Activated CD4-positive, alpha-beta T cell treated with anti-CD3 and anti-CD28 coated beads, Interleukin-2, Interleukin-6, amounts not matched to agents 100 ng/mL and 50 ng/mL, durations not matched to agents 16 hours and 8 hours (primary cell): ENCODE data around the gene GNS.
"Not testable (repeated sequence)": the region's sequence is repeated elsewhere in the genome, so short reads cannot be mapped to it uniquely, and the experiment has no call there.

Experiments
- DNase-seq: peaks from one replicate; pipeline ENCODE4 v3.0.0-alpha.2; 2020

Gene GNS

DNA sequence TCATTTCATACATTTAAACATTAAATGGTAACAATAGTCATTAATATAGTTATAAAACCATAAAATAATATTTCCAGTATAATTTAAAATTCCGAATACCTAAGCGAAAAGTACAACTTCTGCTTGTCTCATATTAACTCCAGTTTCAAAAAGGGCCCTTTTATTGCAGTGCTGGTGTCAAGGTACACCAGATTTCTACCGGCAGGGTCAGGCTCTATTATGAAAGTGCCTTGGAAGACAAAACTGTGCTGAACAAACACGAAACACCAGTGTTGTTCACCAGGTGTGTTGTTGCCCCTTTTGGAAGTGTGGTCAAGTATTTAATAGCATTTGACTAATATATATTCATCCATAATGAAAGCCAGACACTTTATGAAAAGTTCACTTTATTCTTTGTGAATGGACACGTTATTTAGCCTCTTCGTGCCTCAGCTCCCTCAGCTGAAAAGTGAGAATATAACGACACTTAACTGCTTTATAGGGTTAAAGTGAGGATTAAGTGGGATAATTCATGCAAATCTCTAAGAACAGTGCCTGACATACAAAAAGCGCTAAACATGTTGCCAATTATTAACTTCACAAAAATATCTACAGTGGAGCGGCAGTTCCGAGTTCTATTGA, 20.3 kb upstream of the GNS start:
- no peak for DNase-seq

DNA sequence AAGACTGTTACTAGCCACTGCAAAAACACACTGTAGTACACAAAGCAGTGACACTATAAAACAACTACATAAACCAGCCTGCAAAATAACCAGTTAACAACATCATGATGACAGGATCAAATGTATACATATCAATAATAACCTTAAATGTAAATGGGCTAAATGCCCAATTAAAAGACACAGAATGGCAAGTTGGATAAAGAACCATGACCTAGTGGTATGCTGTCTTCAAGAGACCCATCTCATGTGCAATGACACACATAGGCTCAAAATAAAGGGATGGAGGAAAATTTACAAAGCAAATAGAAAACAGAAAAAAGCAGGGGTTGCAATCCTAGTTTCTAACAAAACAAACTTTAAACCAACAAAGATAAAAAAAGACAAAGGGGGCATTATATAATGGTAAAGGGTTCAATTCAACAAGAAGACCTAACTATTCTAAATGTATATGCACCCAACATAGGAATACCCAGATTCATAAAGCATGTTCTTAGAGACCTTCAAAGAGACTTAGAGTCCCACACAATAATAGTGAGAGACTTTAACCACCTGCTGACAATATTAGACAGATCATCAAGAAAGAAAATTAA, 16.0 kb upstream of the GNS start:
- DNase-seq, result not testable (repeated sequence)

DNA sequence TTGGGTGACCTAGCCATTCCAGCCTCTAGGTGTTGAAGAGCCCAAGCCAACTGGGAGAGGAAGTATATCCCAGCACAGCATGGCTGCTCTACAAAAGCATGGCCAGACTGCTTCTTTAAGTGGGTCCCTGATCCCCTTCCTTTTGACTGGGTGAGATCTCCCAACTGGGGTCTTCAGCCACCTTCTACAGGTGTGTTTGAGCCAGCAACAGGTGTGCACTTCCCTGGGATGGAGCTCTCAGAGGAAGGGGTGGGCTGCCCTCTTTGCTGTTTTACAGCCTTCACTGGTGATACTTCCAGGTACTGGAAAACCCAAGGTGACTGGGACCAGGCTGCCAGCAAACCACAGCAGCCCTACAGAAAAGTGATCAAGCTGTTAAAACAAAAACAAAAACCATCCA, 14.2 kb upstream of the GNS start:
- no peak for DNase-seq

DNA sequence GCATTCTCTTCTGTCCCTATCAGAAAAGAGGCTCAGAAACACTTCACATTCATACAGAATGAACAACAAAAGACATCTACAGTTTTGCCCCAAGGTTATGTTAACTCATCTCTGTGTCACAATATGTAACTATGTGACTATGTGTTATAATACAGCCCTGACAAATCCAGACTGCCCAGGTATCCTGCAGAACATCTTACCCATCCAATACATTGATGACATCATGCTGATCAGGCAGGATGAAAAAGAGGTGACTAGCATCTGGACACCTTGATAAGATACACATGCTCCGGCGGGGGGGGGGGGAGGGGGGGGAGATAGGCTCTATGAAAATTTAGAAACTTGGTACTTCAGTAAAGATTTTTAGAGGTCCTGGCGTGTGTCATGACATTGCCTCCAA, 8.3 kb upstream of the GNS start:
- DNase-seq, result no peak

DNA sequence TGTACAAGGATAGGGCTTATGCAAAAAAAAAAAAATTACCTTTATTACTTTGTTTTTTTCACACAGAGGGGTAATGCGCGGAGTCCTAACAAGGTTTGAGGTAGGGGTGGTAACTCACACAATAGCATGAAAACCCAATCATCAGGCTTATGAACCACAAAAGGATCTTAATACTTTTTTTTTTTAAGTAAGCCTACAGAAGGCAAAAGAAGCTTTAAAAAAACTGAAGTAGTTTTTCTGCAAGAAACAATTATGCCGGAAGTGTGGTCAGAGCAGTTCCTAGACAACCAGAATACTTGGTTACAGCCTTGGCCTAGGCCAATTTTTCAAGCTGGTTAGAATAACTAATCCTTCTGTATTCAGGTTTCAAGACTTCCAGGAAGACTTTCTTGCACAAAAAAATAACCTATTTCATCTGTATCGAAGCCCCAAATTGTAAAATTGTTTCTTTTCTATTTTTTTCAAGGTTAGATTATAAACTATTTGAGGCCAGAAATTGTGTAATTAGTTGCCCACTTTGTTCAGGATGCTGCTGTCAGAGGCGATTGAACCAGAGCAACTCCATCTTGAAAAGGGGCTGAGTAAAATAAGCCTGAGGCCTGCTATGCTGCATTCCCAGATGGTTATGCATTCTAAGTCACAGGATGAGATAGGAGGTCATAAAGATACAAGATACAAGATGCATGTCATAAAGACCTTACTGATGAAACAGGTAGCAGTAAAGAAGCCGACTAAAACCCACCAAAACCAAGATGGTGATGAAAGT, 1.8 kb upstream of the GNS start:
- no peak for DNase-seq

DNA sequence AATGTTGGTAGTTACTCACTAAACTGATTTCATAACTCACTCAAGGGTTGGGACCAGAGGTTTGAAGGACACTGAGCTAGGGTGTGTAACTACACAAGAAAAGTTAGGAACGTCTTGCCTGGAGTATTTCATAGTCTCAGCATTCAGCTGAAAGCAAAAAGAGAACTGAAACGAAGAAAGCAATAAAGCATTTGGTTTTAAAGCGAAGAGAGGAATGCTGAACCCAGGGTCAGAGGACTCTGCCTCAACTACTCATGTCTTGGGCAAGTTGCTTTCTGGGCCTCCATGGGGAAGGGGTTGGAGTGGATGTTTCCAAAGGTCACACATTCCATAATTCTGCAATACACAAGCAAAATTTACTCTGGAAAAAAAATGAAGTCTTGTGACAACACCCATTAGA, 1.4 kb downstream of the GNS start:
- no peak for DNase-seq

DNA sequence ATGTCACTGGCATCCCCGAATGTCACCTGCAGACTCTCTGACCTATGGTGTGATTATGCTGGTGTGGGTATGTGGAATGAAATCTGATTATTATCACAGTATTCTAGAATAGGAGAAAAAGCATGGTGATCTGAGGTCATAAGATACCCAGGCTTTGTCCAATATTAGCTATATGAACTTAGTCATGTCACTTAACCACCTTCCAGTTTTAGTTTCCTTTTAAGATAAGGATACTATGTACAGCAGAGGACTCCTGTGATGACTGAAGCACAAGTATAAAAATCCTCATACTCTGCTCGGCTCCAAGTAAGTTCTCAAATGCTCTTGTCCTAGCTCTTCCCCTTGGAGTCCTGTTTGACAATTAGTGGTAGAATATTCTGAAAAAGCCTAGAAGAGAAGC, 2.8 kb downstream of the GNS start:
- peak; percentile 30 for DNase-seq

DNA sequence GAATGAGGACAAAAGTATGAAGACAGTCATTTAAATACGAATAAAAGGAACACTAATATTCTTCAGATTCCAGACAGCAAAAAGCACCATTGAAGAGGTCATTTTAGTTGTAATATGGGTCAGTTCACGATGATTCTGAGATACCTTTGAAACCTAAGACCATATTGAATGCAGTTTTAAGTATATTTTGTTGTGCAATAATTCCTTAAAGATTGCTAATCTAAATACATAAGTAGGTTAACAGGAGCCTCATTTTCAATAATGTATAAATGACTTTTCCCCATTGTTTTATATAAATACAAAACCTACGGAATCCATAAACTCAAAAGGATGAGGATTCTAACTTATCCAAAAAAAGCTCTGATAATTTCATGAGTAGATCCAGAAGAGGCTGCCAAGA, 5.8 kb downstream of the GNS start:
- no peak for DNase-seq

DNA sequence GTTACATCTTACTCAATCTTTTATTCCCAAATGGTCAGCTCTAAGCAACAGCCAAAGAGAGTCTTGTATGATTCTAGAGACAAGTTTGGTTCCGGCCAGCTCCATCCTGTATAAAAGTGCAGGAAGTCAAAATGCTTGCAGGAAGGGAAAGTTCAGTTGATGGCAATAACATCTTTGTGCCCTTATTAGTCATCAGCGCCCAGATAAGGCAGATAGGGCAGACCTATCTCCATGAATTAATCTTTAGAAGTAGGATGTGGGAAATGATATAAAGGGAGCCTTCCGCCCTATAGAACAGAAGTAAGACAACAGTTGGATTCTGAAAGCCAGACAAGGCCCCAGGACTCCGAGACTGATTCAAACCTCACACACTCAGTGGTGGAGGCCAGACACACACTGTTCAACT, 6.4 kb downstream of the GNS start:
- DNase-seq, result peak; percentile 50

DNA sequence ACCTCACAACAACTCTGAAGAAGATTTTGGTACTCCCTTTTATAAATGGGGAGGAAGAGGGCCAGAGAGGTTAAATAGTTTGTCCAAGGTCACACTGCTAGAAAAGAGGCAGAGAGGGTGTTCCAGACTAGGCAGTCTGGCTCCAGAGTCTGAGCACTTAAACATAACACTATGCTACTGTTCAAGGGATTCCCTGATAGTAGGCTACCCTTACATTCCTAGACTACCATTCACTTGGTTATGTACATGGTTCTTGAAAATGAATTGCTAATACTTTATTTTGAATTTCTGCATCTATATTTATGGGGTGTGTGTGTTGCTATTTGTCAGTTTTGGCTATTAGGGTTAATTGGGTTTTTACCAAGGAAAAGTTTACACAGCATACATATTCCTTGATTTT, 7.2 kb downstream of the GNS start:
- no peak for DNase-seq

DNA sequence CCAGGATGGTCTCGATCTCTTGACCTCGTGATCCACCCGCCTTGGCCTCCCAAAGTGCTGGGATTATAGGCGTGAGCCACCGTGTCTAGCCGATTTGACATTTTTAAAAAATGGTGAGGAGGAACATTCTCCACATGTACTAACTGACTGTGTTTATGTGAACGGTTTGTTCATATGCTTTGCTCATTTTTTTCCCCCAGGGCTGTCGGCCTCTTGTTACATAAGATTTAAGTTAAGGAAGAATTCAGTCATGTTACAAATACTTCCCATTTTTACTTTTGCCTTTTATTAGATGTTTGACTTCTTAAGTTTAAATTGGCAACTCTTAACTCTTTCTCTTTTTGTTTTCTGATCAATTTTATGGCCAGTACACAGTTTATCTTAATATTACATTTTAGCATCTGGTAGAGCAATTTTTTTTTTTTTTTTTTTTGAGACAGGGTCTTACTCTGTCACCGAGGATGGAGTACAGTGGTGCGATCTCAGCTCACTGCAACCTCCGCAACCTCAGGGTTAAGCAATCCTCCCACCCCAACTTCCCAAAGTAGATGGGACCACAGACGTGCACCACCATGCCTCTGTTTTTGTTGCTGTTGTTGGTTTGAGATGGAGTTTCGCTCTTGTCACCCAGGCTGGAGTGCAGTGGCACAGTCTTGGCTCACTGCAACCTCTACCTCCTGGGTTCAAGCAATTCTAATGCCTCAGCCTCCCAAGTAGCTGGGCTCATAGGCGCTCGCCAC, 9.6 kb downstream of the GNS start:
- DNase-seq, result no peak

DNA sequence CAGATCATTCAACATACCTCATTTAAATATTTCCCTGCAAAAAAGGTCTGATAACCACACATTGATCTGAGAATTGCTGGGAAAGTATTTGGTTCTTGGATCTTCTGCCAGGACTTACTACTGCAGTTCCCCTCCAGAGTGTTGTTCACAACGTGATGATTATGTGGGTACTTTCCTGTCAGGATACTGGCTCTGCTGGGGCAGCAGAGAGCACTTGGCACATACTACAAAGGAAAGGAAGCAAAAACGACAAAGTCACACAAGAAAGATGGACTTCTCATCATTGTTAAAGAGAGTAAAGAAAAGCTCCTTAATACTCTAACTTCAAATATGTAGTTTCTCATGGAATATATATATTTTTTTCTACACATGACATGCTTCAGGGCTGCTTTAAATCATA, 11.5 kb downstream of the GNS start:
- no peak for DNase-seq

DNA sequence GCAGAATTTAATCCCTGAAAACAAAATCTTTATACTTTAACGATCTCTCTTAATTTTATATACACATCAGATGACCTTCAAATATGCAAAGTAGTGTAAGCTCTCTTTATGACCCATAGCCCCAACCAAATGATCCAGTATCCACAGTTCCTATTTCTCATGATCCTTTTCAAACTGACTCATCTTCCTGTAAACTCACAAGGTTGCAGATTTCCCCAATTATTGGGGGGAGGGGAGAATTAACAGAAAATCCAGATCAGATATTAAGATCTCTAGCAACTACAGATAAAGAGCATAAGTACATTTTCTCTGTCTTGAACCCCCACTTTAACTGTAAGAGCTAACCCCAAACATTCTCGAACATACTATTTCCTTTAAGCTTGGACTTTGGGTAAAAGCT, 12.5 kb downstream of the GNS start:
- DNase-seq, result no peak

DNA sequence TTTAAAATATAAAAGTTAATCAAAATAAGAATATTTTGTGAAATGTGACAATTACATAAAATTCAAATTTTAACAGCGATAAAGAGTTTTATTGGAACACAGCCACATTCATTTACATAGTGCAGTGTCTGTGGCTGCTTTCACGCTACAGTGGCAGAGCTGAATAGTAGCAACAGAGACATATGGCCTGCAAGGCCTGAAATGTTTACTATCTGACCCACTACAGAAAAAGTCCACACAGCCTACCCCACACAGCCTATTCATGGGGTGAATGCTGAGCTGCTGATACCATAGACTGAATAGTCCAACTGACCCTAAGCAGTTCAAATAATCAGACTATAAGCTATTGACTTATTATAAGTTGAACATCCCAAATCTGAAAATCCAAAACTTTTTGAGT, 13.2 kb downstream of the GNS start:
- DNase-seq, result no peak

DNA sequence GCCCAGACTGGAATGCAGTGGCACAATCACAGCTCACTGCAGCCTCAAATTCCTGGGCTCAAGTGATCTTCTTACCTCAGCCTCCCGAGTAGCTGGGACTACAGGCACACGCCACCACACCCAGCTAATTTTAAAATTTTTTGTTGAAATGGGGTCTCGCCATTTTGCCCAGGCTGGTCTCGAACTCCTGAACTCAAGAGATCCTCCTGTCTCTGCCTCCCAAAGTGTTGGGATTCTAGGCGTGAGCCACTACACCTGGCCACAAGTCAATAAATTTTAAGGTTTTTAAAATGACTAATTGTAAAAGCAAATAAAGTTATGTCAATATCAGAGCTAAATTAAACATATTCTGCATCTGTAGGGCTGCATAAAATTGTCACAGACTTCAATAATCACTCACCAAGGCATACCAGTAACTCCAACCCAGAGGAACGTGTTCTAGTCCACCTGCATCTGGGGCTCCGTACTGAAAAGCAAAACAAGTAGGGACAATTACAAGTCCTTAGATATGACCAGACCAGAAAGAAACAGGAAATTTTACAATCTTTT, 13.9 kb downstream of the GNS start:
- DNase-seq, result no peak

DNA sequence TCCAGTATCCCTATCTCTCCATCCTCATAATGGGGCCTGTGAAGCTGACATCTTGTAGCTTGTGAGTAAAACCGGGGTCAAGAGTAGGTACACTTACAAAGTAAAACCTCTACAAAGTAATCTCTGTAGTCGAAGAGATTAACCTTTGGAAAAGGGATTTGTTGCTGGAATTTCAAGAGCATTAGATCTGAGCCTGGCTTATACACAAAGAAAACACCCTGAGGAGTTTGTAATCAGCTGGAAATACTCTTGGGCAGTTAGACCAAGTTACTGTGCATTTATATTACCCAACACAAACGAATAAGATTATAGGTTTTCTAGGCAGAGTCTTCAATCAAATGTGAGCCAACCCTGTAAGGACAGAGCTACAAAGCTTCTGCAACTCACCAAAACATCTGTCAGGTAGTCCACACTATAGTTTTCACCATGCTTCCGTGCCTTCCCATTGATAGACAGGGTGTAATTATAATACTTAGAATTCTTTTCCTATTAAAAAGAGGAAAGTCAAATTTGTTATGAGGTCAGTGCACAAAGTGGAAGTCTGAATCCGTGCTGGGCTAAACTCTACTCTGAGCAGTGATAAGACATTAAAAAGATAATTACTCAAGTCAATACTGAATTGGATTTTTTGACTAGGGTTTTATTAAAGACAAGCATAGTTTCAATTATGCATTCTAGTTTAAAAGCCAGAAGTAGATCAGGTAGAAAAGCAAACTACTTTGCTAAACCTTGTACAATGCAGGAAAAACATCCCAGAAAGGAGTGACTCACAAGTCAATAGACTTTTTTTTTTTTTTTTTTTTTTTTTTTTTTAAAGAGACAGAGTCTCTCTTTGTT, 14.6 kb downstream of the GNS start:
- DNase-seq, result no peak

DNA sequence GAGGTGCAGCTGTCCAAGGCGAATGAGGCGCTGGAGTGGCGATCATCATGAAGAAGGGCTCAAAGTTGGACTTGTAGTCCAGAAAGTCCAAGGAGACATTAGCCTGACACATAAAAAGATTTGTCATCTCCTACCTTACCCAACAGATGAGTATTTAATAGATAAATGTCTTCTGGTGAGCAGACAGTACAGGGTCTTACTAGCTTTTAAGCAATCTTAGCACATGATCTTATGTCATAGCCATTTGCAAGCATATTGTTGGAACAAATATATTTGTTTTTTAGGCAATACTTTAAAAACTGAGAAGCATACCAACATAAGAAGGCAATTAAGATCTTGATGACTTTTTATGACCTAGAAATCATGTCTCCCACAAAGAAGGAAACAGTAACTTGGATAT, 16.0 kb downstream of the GNS start:
- no peak for DNase-seq

DNA sequence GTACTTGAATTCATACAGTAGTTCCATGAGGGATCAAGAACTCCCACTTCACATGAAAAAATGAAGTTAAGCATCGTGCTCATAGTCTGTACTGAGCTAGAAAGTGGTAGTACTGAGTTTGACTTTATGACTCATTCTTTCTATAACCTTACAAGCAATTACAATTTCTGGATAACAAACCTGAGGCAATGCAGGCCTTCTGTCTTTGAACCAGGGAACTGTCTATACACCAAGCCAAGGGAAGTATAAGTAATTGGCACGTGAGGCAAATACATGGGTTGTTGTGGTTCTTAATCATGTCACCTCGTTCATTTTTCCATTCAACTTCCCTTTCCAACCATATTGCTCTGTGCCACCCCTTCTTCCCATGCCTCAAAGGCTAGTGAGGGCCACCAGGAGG, 16.8 kb downstream of the GNS start:
- no peak for DNase-seq

DNA sequence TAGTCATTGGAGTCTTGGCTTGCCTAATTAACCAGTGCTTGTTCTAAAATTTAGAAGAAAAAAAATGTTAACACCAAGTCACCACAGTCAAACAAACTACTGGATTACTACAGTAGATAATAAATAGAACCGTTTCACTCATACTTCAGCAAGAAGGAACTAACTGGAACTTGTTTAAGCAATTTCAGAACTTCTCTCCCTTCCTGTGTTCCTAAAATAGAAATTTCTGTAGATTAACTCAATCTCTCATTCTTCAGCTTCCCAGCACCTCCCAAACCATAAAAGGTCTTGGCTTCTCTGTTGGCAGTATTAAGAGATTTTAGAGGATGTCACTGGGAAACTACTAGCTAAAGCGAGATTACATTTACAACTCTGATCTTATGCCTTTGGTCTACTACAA, 18.6 kb downstream of the GNS start:
- DNase-seq, result no peak

DNA sequence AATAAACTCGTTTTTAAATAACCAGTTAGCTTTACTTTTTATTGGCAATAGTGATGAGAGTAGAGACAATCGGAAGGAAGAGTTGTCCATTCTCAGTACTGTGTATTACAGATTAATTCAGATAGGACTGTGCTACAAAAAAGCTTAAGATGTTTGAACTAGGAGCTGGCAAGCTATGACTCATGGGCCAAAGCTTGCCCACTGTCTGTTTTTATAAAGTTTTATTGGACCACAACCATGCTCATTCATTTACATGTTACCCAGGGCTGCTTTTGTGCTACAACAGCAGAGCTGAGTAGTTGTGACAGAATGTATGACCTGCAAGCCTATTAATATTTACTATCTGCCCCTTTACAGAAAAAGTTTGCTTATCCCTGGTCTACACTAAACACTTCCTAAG, 19.4 kb downstream of the GNS start:
- no peak for DNase-seq

DNA sequence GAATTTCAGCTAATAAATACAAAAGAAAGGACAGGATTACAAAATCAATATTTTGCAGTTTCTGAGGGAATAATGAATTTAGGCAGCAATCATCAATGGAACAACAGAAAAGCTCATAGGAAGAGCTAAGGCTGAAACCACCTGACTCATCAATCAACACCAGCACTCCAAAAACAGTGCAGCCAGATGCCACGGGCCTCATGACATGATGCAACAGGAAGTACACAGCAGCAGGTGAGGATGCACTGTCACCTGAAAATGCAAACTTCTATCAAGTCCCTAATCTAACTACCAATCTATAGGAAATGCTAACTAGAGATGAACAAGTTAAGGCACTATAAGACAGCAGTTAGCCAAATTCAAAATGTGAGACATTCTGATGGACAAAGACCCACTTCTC, 21.7 kb downstream of the GNS start:
- peak; percentile 54 for DNase-seq

DNA sequence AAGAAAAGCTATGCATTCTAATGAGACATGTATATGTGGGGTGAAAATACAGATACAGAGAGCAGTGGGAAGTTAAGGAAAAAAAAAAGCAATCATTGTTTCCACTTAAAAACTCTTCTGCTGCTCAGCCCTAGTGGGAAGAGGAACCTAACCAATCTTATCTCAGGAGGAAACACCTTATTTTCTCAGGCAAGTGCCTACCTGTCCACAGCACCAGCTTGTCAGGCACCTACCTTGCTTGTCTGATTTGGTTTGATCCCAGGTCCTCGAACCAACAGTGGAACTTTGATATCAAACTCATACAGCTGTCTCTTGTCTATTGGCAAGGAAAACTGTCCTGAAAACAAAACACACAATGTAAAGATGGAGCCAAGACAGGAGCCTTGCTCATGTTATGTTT, 22.4 kb downstream of the GNS start:
- DNase-seq, result no peak

DNA sequence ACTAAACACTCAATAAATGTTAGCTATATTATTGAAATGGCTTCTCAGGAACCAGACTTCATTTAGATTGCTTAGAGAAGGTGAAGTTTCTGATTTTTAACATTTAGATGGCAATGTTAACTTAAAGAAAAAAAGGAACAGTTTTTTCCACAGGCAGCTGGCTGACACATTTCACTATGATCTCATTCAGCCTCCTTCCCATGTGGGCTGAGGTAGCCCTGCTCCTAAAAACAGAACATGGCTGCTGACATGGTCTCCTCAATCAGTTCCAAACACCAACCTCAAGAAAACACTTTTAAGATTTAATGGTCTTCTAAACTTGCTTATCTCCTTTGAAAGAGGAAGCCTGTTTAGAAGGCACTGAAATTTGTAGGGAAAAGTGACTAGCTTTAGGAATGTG, 23.8 kb downstream of the GNS start:
- DNase-seq, result no peak
